A549 (cell line): ENCODE data around the gene ANK3. TPM values are rescaled to one million over a fixed set of nuclear protein-coding genes. Genes with fewer than 3 reads are reported as not detected.

ENCODE experiments used
- ATAC-seq, 2 experiments: fragments of 200-7000 bp in 1 of 2; fragments of >200 bp in 1 of 2; cut with Nextera tagmentation in 1 of 2; cut with Tn5 transposase in 1 of 2; 3 replicates each; pipeline versions ENCODE4 v1.8.0 to v1.9.1; 2018 to 2020; ENCODE audit warnings: mild to moderate bottlenecking in 1 of 2, moderate library complexity in 1 of 2
- CTCF ChIA-PET: fragments of 300-600 bp; sonication (Branson Sonifier 250); formaldehyde crosslinking; extraction: SDS; loops from one replicate; lab custom pipeline; 2021; ENCODE audit warnings: antibody characterized with exemption, inconsistent platforms; lab: Yijun Ruan, JAX
- POLR2A ChIA-PET: fragments of 350-600 bp; formaldehyde crosslinking; extraction: SDS; loops from one replicate; lab custom pipeline; 2021; ENCODE audit warnings: antibody characterized with exemption, inconsistent platforms; lab: Yijun Ruan, JAX
- DNase-seq, 2 experiments: peaks; one replicate each; pipeline versions ENCODE4 v3.0.0 to v3.0.0-alpha.2; 2011 to 2016; ENCODE audit warnings: low read depth in 1 of 2, low spot score in 1 of 2
- FAIRE-seq: peaks from 2 replicates; lab custom pipeline; 2011; peaks lifted over from hg19 to GRCh38; lab: Jason Lieb, UNC
- H3K27ac ChIP-seq, 2 experiments: fragments of >200 bp; sonication (Bioruptor Twin); formaldehyde crosslinking; 3 replicates each; pipeline ENCODE4 v1.5.1; 2016 to 2017
- H3K4me1 ChIP-seq: fragments of >200 bp; sonication (Bioruptor Twin); formaldehyde crosslinking; 3 replicates; pipeline ENCODE4 v1.6.1; 2016
- H3K4me2 ChIP-seq: fragments of >200 bp; sonication (Bioruptor Twin); formaldehyde crosslinking; 3 replicates; pipeline ENCODE4 v1.6.1; 2016
- H3K4me3 ChIP-seq: fragments of >200 bp; sonication (Bioruptor Twin); formaldehyde crosslinking; 3 replicates; pipeline ENCODE4 v1.5.1; 2016
- H3K9me3 ChIP-seq: fragments of >200 bp; sonication (Bioruptor Twin); formaldehyde crosslinking; 3 replicates; pipeline ENCODE4 v1.6.1; 2016
- CBX2 ChIP-seq: fragments of 200-600 bp; sonication (generic); IDR thresholded peaks from 2 replicates; pipeline ENCODE4 v1.6.1; 2016; ENCODE audit warnings: low read depth, mild to moderate bottlenecking, borderline replicate concordance
- CEBPB ChIP-seq, 2 experiments: fragments of >200 bp in 1 of 2; sonication (Bioruptor Twin) in 1 of 2; formaldehyde crosslinking in 1 of 2; IDR thresholded peaks; 2 replicates each; pipeline ENCODE4 v1.6.1; 2012 to 2016
- CHD2 ChIP-seq: fragments of 150-350 bp; IDR thresholded peaks from 2 replicates; pipeline ENCODE4 v1.6.1; 2014; ENCODE audit warnings: low read length; ENCODE audit not compliant: partially characterized antibody
- CHD4 ChIP-seq: fragments of 200-600 bp; sonication (generic); IDR thresholded peaks from 2 replicates; pipeline ENCODE4 v1.6.1; 2016; ENCODE audit warnings: antibody characterized with exemption, mild to moderate bottlenecking, borderline replicate concordance
- EHF ChIP-seq: fragments of 250-450 bp; sonication (Bioruptor Pico); IDR thresholded peaks from 2 replicates; pipeline ENCODE4 v1.5.0; 2020; ENCODE audit warnings: mild to moderate bottlenecking
- EP300 ChIP-seq, 2 experiments: fragments of >200 bp; sonication (Bioruptor Twin); formaldehyde crosslinking; IDR thresholded peaks; 2 replicates in 1 of 2; 3 replicates in 1 of 2; pipeline ENCODE4 v1.6.1; 2016 to 2017
- ESRRA ChIP-seq: fragments of 150-350 bp; IDR thresholded peaks from 2 replicates; pipeline ENCODE4 v1.6.1; 2014; ENCODE audit warnings: mild to moderate bottlenecking, low read length, borderline replicate concordance
- FOSB ChIP-seq: fragments of 250-450 bp; sonication (Bioruptor Pico); IDR thresholded peaks from 2 replicates; pipeline ENCODE4 v1.5.0; 2020; ENCODE audit warnings: mild to moderate bottlenecking, moderate library complexity
- GATA3 ChIP-seq: IDR thresholded peaks from 2 replicates; pipeline ENCODE4 v1.6.1; 2012; ENCODE audit warnings: borderline replicate concordance
- HDAC2 ChIP-seq: fragments of 200-600 bp; sonication (generic); IDR thresholded peaks from 2 replicates; pipeline ENCODE4 v1.6.1; 2016
- KDM1A ChIP-seq: fragments of 200-600 bp; sonication (generic); IDR thresholded peaks from 2 replicates; pipeline ENCODE4 v1.6.1; 2016; ENCODE audit warnings: low read depth, mild to moderate bottlenecking
- MAZ ChIP-seq: fragments of 150-350 bp; IDR thresholded peaks from 2 replicates; pipeline ENCODE4 v1.6.1; 2014; ENCODE audit warnings: antibody characterized with exemption, low read depth, low read length, borderline replicate concordance
- MYC ChIP-seq: IDR thresholded peaks from 2 replicates; pipeline ENCODE4 v1.6.1; 2012; ENCODE audit warnings: mild to moderate bottlenecking, inconsistent platforms, low read length, improper control_type of control experiment, borderline replicate concordance
- NFE2L2 ChIP-seq: fragments of 150-350 bp; conservative IDR thresholded peaks from 2 replicates; pipeline ENCODE4 v1.6.1; 2014; ENCODE audit warnings: low read length
- NR3C1 ChIP-seq: fragments of >200 bp; sonication (Bioruptor Twin); formaldehyde crosslinking; IDR thresholded peaks from 3 replicates; pipeline ENCODE4 v1.6.1; 2017
- POLR2AphosphoS2 ChIP-seq: conservative IDR thresholded peaks from 2 replicates; pipeline ENCODE4 v1.6.1; 2012; ENCODE audit warnings: low read length, improper control_type of control experiment, inconsistent platforms
- RARB ChIP-seq: fragments of 250-450 bp; sonication (Bioruptor Pico); IDR thresholded peaks from 2 replicates; pipeline ENCODE4 v1.8.0; 2021; ENCODE audit warnings: mild to moderate bottlenecking, moderate library complexity
- RNF2 ChIP-seq: fragments of 200-600 bp; sonication (generic); IDR thresholded peaks from 2 replicates; pipeline ENCODE4 v1.6.1; 2016; ENCODE audit warnings: low read depth, mild to moderate bottlenecking, antibody characterized with exemption, moderate library complexity, borderline replicate concordance
- SMC3 ChIP-seq: fragments of >200 bp; sonication (Bioruptor Twin); formaldehyde crosslinking; IDR thresholded peaks from 3 replicates; pipeline ENCODE4 v1.6.1; 2018; ENCODE audit warnings: inconsistent platforms
- SREBF2 ChIP-seq: fragments of 450-650 bp; IDR thresholded peaks from 2 replicates; pipeline ENCODE4 v1.6.1; 2014; ENCODE audit warnings: mild to moderate bottlenecking, moderate library complexity
- ZC3H11A ChIP-seq: fragments of 450-650 bp; IDR thresholded peaks from 2 replicates; pipeline ENCODE4 v1.6.1; 2014; ENCODE audit warnings: antibody characterized with exemption, mild to moderate bottlenecking
- ZFP36 ChIP-seq: fragments of 450-650 bp; IDR thresholded peaks from 2 replicates; pipeline ENCODE4 v1.6.1; 2014; ENCODE audit warnings: borderline replicate concordance; ENCODE audit not compliant: partially characterized antibody
- WGBS: methylation state at CpG from one replicate; pipeline ENCODE4 v1.1.6; 2017; ENCODE audit errors: missing lambda C conversion rate; 5-methylcytosine and 5-hydroxymethylcytosine counted together
- polyA plus RNA-seq, 4 experiments: library from polyadenylated mRNA; depleted of rRNA in 3 of 4; stranded (reverse); fragments of >200 nt; fragmentation: RNase III in 1 of 4; extraction: RNeasy Plus Mini Kit Qiagen cat#74134 plus additional on column Dnase treatment in 1 of 4; gene quantifications; 2 replicates in 3 of 4; 3 replicates in 1 of 4; pipeline ENCODE4 v1.2.3, GENCODE V29; 2011 to 2017
- TF ChIP-seq, protein P1 (sequence below): fragments of >200 bp; sonication (Bioruptor Twin); formaldehyde crosslinking; IDR thresholded peaks from 2 replicates; pipeline ENCODE4 v1.6.1; 2016
- TF ChIP-seq, protein P2 (sequence below): IDR thresholded peaks from 2 replicates; pipeline ENCODE4 v1.6.1; 2012; ENCODE audit warnings: low read depth, borderline replicate concordance
- TF ChIP-seq, protein P3 (sequence below): fragments of 450-650 bp; IDR thresholded peaks from 2 replicates; pipeline ENCODE4 v1.6.1; 2014; ENCODE audit warnings: antibody characterized with exemption
- TF ChIP-seq, protein P4 (sequence below): IDR thresholded peaks from 2 replicates; pipeline ENCODE4 v1.6.1; 2012
- TF ChIP-seq, protein P5 (sequence below): fragments of 250-450 bp; sonication (Bioruptor Pico); IDR thresholded peaks from 2 replicates; pipeline ENCODE4 v1.5.0; 2020; ENCODE audit warnings: low read depth, mild to moderate bottlenecking, moderate library complexity

The ANK3 gene
- polyA plus RNA-seq, 2 of the 4 experiments (the other 2 are of a cell fraction) = 0.56 to 5.4 TPM

DNA sequence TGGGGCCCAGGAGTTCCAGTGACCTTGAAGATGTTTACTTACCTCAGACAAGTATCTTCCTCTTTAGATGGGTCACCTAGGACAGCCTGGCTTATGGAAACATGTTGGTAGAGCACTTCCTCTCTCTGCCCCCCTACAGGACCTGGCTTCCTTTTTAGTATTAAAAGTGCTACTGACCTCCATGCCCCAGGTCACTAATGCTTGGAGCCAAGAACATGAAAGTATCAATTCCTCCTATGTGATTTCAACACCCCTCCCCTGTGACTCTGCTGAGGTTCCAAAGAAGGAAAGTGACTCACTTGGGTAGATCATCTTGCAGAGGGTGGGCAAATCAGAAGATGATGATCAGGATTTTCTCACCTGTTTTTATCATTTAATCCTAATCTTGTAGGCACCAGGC, 358.0 kb downstream of the ANK3 start (continued):
- TF ChIP-seq MYC (no peak), FOSB (no peak), HDAC2 (no peak), ZC3H11A (no peak), CEBPB (IDR thresholded peaks at IDR 0.05) (no peak)

DNA sequence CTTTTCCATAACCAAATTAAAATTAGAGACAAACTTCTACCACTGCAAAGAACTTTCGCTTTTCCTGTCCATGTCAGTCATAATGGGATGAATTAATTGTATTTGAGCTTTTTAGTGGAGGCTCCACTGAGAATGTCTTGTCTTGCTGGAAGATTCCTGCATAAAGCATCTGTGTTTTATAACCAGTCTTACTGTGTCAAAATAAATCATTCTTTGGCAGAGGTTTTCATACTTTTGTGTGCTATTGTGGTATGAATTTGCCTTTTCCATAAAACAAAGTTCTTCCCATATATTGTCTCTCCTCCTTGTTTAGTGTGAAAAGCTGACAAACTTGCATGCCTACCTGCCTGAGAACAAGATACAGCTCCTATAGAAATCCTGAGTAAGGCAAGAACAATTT, 358.5 kb downstream of the ANK3 start:
- Histone ChIP-seq H3K4me3 (no peak overlapping the region), H3K9me3 (no peaks in the 10 kb centered on the region), H3K4me1 (no peaks in the 10 kb centered on the region), H3K4me2 (no peak overlapping the region), H3K27ac (no peak overlapping the region)
- FAIRE-seq (no peak), DNase-seq (no peak), ATAC-seq (no peak)
- CTCF ChIA-PET = interaction anchor here (1.2 to 4.6 kb wide), 4 partner anchors 18 to 405 kb away, joined by 3 to 26 read pairs (median 4); partner anchors contain the start of gene CCDC6
- POLR2A ChIA-PET = no interaction called here
- 77% methylated on average over 1 of the region's 1 CpG for WGBS
- no peak for TF ChIP-seq CBX2
- TF ChIP-seq, protein P1, sequence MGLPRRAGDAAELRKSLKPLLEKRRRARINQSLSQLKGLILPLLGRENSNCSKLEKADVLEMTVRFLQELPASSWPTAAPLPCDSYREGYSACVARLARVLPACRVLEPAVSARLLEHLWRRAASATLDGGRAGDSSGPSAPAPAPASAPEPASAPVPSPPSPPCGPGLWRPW = no peak
- no peak for TF ChIP-seq POLR2AphosphoS2
- TF ChIP-seq GATA3 = no peak
- no peak for TF ChIP-seq ZC3H11A
- TF ChIP-seq EP300 (IDR thresholded peaks at IDR 0.05) = no peak
- TF ChIP-seq, protein P2, sequence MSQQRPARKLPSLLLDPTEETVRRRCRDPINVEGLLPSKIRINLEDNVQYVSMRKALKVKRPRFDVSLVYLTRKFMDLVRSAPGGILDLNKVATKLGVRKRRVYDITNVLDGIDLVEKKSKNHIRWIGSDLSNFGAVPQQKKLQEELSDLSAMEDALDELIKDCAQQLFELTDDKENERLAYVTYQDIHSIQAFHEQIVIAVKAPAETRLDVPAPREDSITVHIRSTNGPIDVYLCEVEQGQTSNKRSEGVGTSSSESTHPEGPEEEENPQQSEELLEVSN = no peak

DNA sequence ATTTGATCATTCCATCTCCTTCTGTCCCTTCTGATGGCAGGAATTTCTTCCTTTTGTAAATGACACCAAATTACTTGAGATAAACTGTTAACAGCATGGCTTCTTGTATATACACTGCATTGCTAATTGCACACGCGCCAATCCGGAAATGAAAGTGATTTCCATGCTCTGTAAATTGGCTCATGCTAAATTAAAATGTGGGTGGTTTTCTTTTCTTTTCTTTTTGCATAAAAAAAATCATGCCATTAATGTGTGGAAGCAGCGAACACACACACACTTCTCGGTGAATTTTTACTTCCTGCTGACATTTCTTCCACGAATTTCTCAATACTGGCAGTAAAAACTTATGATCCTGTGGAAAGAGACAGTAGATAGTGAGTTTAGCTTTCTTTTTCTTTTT, 360.2 kb downstream of the ANK3 start:
- no peaks in the 10 kb centered on the region; the same call in 2 of the 3 replicates for H3K9me3 ChIP-seq
- FAIRE-seq (no peak), DNase-seq (no peak), ATAC-seq (no peak)
- H3K4me1 ChIP-seq = no peaks in the 10 kb centered on the region
- H3K4me3 ChIP-seq = no peak overlapping the region
- POLR2A ChIA-PET = no interaction called here
- 74% methylated on average over 6 of the region's 6 CpGs for WGBS
- CTCF ChIA-PET = interaction anchor here (4.6 kb wide), 1 partner anchor 404 kb away, joined by 26 read pairs; no protein-coding TSS in a partner anchor
- H3K27ac ChIP-seq = no peak overlapping the region
- no peak for TF ChIP-seq ESRRA
- TF ChIP-seq RNF2 = no peak
- no peak for TF ChIP-seq EHF (CRISPR knock-in tag)
- TF ChIP-seq KDM1A = no peak
- no peak for TF ChIP-seq EP300 (IDR thresholded peaks at IDR 0.05)
- TF ChIP-seq, protein P3, sequence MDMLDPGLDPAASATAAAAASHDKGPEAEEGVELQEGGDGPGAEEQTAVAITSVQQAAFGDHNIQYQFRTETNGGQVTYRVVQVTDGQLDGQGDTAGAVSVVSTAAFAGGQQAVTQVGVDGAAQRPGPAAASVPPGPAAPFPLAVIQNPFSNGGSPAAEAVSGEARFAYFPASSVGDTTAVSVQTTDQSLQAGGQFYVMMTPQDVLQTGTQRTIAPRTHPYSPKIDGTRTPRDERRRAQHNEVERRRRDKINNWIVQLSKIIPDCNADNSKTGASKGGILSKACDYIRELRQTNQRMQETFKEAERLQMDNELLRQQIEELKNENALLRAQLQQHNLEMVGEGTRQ = no peak
- no peak for TF ChIP-seq ZC3H11A
- TF ChIP-seq, protein P4, sequence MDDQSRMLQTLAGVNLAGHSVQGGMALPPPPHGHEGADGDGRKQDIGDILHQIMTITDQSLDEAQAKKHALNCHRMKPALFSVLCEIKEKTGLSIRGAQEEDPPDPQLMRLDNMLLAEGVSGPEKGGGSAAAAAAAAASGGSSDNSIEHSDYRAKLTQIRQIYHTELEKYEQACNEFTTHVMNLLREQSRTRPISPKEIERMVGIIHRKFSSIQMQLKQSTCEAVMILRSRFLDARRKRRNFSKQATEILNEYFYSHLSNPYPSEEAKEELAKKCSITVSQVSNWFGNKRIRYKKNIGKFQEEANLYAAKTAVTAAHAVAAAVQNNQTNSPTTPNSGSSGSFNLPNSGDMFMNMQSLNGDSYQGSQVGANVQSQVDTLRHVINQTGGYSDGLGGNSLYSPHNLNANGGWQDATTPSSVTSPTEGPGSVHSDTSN = no peak
- no peak for TF ChIP-seq CHD2
- H3K4me2 ChIP-seq = no peak overlapping the region

DNA sequence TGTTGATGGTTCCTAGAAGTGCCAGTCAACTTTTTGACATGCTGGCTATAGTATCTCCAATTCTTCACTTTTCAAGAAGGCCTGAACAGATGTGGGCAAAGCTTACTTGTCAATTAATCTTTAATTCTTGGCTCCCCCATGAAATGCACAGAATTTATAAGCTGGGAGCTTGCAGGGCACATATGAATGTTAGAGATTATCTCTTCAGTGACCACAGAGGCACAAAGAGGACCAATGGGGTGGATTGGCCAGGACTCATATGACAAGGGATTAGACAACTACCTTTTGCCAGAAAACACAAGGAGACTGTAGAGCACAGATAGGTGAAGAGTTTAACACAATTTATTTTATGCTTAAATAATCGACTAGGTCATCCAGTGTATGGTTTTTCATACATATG, 361.6 kb downstream of the ANK3 start:
- H3K9me3 ChIP-seq = no peaks in the 10 kb centered on the region; the same call in 2 of the 3 replicates
- 0% methylated on average over 1 of the region's 1 CpG for WGBS
- H3K4me1 ChIP-seq = no peaks in the 10 kb centered on the region
- no peak overlapping the region for H3K4me3 ChIP-seq
- H3K27ac ChIP-seq = no peak overlapping the region
- ChIA-PET POLR2A (no interaction called here), CTCF (interaction anchor here (4.6 kb wide), 1 partner anchor 402 kb away, joined by 26 read pairs; no protein-coding TSS in a partner anchor)
- no peak for DNase-seq
- ATAC-seq = no peak
- no peak overlapping the region for H3K4me2 ChIP-seq
- no peak for FAIRE-seq
- TF ChIP-seq, protein P5, sequence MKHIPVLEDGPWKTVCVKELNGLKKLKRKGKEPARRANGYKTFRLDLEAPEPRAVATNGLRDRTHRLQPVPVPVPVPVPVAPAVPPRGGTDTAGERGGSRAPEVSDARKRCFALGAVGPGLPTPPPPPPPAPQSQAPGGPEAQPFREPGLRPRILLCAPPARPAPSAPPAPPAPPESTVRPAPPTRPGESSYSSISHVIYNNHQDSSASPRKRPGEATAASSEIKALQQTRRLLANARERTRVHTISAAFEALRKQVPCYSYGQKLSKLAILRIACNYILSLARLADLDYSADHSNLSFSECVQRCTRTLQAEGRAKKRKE (CRISPR knock-in tag) = no peak
- TF ChIP-seq EHF (CRISPR knock-in tag) = no peak
- TF ChIP-seq NFE2L2 = no peak
- TF ChIP-seq SMC3 = no peak
- TF ChIP-seq MAZ = no peak
- TF ChIP-seq, protein P2 = no peak
- no peak for TF ChIP-seq RARB (CRISPR knock-in tag)
- TF ChIP-seq NR3C1 = no peak
- TF ChIP-seq ZFP36 = no peak
- no peak for TF ChIP-seq SREBF2
- TF ChIP-seq CHD4 = no peak
- no peak for TF ChIP-seq MYC
